CD14-positive monocyte (primary cell): ENCODE data around the gene SPRN. TPM values are rescaled to one million over a fixed set of nuclear protein-coding genes. Genes with fewer than 3 reads are reported as not detected.
"Not testable (repeated sequence)": the region's sequence is repeated elsewhere in the genome, so short reads cannot be mapped to it uniquely, and the experiment has no call there.

Experiments used
- DNase-seq, 3 donors: peaks; one replicate each; pipeline ENCODE4 v3.0.0-alpha.2; 2011 to 2022
- H2AFZ ChIP-seq: 2 replicates; pipeline ENCODE4 v1.6.0; 2012; ENCODE audit warnings: mild to moderate bottlenecking, low read depth, low read length, inconsistent platforms; ENCODE audit not compliant: insufficient read depth, poor library complexity, severe bottlenecking
- H3K27ac ChIP-seq, 2 donors: 1 replicate in 1 of 2; 2 replicates in 1 of 2; pipeline ENCODE4 v1.5.1; 2012 to 2013; ENCODE audit warnings: low read length in 2 of 2, control low read depth in 1 of 2, inconsistent platforms in 1 of 2, low read depth in 1 of 2, mild to moderate bottlenecking in 1 of 2
- H3K27me3 ChIP-seq, 2 donors: one replicate each; pipeline versions ENCODE4 v1.6.0 to v1.6.1; 2011 to 2013; ENCODE audit warnings: low read length in 2 of 2; ENCODE audit not compliant: control insufficient read depth in 2 of 2, insufficient read depth in 2 of 2
- H3K36me3 ChIP-seq, 2 donors: replicated peaks in 1 of 2; 1 replicate in 1 of 2; 2 replicates in 1 of 2; pipeline versions ENCODE4 v1.5.1 to v1.6.1; 2012 to 2013; ENCODE audit warnings: low read length in 2 of 2, control low read depth in 1 of 2, inconsistent platforms in 1 of 2, mild to moderate bottlenecking in 1 of 2; ENCODE audit not compliant: insufficient read depth in 2 of 2, control insufficient read depth in 1 of 2
- H3K4me1 ChIP-seq, 2 donors: 1 replicate in 1 of 2; 2 replicates in 1 of 2; pipeline versions ENCODE4 v1.5.1 to v1.6.1; 2012 to 2013; ENCODE audit warnings: low read length in 2 of 2, control low read depth in 1 of 2, inconsistent platforms in 1 of 2, mild to moderate bottlenecking in 1 of 2, moderate library complexity in 1 of 2; ENCODE audit not compliant: insufficient read depth in 2 of 2, control insufficient read depth in 1 of 2
- H3K4me2 ChIP-seq: replicated peaks from 2 replicates; pipeline ENCODE3; 2012; ENCODE audit warnings: low read length, moderate library complexity, mild to moderate bottlenecking; ENCODE audit not compliant: poor library complexity, severe bottlenecking; ENCODE audit errors: extremely low read depth
- H3K4me3 ChIP-seq, 3 experiments: fragments of 200-600 bp in 1 of 3; sonication (generic) in 1 of 3; replicated peaks in 1 of 3; 1 replicate in 2 of 3; 2 replicates in 1 of 3; pipeline ENCODE4 v1.5.1; 2011 to 2013; ENCODE audit warnings: low read length in 3 of 3, mild to moderate bottlenecking in 3 of 3, control low read depth in 2 of 3, low read depth in 2 of 3, inconsistent platforms in 1 of 3, moderate library complexity in 1 of 3
- H3K79me2 ChIP-seq: 2 replicates; pipeline ENCODE4 v1.6.0; 2012; ENCODE audit warnings: mild to moderate bottlenecking, control low read depth, inconsistent platforms, low read length, moderate library complexity; ENCODE audit not compliant: insufficient read depth
- H3K9ac ChIP-seq: 2 replicates; pipeline ENCODE4 v1.6.0; 2017; ENCODE audit warnings: low read length, mild to moderate bottlenecking; ENCODE audit not compliant: insufficient read depth, poor library complexity, severe bottlenecking
- H3K9me3 ChIP-seq, 2 donors: replicated peaks in 1 of 2; 1 replicate in 1 of 2; 2 replicates in 1 of 2; pipeline versions ENCODE4 v1.5.1 to v1.6.1; 2012 to 2013; ENCODE audit warnings: low read length in 2 of 2, control low read depth in 1 of 2; ENCODE audit not compliant: control insufficient read depth in 1 of 2, insufficient read depth in 1 of 2
- H4K20me1 ChIP-seq: 2 replicates; pipeline ENCODE4 v1.6.0; 2012; ENCODE audit warnings: mild to moderate bottlenecking, low read length, control low read depth, moderate library complexity; ENCODE audit not compliant: insufficient read depth
- H3K27ac Mint-ChIP-seq, 7 donors: one replicate each; pipeline ENCODE4 v1.8.0; 2020; ENCODE audit warnings: mild to moderate bottlenecking in 7 of 7, mixed read lengths in 7 of 7, moderate library complexity in 6 of 7, inconsistent platforms in 2 of 7
- H3K27me3 Mint-ChIP-seq, 3 donors: one replicate each; pipeline ENCODE4 v1.8.0; 2021 to 2022; ENCODE audit warnings: low read depth in 3 of 3, mild to moderate bottlenecking in 3 of 3, mixed read lengths in 3 of 3, moderate library complexity in 3 of 3, inconsistent platforms in 1 of 3
- H3K36me3 Mint-ChIP-seq, 2 donors: one replicate each; pipeline ENCODE4 v1.8.0; 2020; ENCODE audit warnings: mixed read lengths in 2 of 2, inconsistent platforms in 1 of 2, mild to moderate bottlenecking in 1 of 2
- H3K4me1 Mint-ChIP-seq: one replicate; pipeline ENCODE4 v1.8.0; 2020; ENCODE audit warnings: mild to moderate bottlenecking, mixed read lengths
- H3K4me3 Mint-ChIP-seq, 2 donors: one replicate each; pipeline ENCODE4 v1.8.0; 2020; ENCODE audit warnings: mild to moderate bottlenecking in 2 of 2, mixed read lengths in 2 of 2, moderate library complexity in 1 of 2
- H3K9me3 Mint-ChIP-seq, 7 donors: one replicate each; pipeline ENCODE4 v1.8.0; 2020 to 2022; ENCODE audit warnings: mixed read lengths in 7 of 7, mild to moderate bottlenecking in 6 of 7, moderate library complexity in 6 of 7, inconsistent platforms in 2 of 7
- WGBS: methylation state at CpG from one replicate; pipeline ENCODE4 v1.1.5; 2013; ENCODE audit warnings: missing lambda C conversion rate; ENCODE audit not compliant: insufficient coverage; 5-methylcytosine and 5-hydroxymethylcytosine counted together
- intact Hi-C, 2 donors: fragments of 100-400 bp; cut with micrococcal nuclease; formaldehyde crosslinking; loops; one replicate each; pipeline versions ENCODE4 v1.15.0 to v1.15.1; 2023
- polyA minus RNA-seq: library from RNA; depleted of rRNA, polyadenylated mRNA; stranded (reverse); fragments of >200 nt; gene quantifications from 2 replicates; pipeline ENCODE4 v1.2.3, GENCODE V29; 2012
- polyA plus RNA-seq, 3 donors: library from polyadenylated mRNA; depleted of rRNA in 1 of 3; unstranded in 2 of 3; stranded (reverse) in 1 of 3; fragments of 300-500 nt in 2 of 3; fragments of >200 nt in 1 of 3; fragmentation: Illumina TruSeq in 2 of 3; gene quantifications; 1 replicate in 2 of 3; 2 replicates in 1 of 3; pipeline ENCODE4 v1.2.3, GENCODE V29; 2012 to 2021
- total RNA-seq, 12 experiments: library from RNA in 1 of 12; stranded (reverse) in 1 of 12; fragments of 120-200 nt in 1 of 12; gene quantifications; one replicate each; pipeline ENCODE4 v1.2.4 and lab custom pipeline; 2013 to 2026; ENCODE audit warnings: mixed read lengths in 6 of 12, inconsistent platforms in 1 of 12
- TF ChIP-seq, protein P1 (sequence below): fragments of 200-600 bp; IDR thresholded peaks from one replicate; pipeline ENCODE4 v1.8.0; 2022; ENCODE audit warnings: antibody characterized with exemption, mild to moderate bottlenecking

SPRN gene, protein sequence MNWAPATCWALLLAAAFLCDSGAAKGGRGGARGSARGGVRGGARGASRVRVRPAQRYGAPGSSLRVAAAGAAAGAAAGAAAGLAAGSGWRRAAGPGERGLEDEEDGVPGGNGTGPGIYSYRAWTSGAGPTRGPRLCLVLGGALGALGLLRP
- not detected for total RNA-seq (2013)
- polyA plus RNA-seq (not detected), polyA minus RNA-seq (not detected in 2 replicates), total RNA-seq (lab: John Stamatoyannopoulos, UW) (0 to 0.46 (median 0) reads per million in 11 experiments)

DNA sequence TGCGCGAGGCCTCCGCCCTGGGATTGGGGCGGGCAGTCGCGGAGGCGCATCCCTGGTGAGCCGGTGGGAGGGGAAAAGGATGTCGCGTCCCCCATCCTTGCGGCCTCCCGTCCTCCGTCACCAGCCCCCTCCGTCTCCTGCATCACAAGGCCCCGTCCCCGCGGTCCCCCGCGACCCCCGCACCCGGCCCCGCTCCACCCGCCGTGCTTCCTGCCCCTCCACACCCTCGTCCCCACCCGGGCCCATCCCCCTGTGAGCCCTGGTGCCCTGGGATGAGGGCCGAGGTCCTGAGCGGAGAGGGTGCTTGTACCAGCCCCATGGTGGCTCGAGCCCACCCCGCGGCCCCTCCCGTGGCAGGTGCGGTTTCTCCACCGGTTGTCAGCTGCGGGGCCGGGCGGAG, at the start of gene SPRN:
Gene SPRN, minus strand, starts transcription at position 25 of the 400 bp plus-strand sequence. CDS start 944 bp downstream, outside the sequence.
- intact Hi-C loops: loop anchor here in 1 of 2 donors (5.0 kb wide), 1 partner anchor 143 kb away; the partner anchor contains the start of gene SYCE1
- not testable (repeated sequence) for H3K27ac Mint-ChIP-seq

DNA sequence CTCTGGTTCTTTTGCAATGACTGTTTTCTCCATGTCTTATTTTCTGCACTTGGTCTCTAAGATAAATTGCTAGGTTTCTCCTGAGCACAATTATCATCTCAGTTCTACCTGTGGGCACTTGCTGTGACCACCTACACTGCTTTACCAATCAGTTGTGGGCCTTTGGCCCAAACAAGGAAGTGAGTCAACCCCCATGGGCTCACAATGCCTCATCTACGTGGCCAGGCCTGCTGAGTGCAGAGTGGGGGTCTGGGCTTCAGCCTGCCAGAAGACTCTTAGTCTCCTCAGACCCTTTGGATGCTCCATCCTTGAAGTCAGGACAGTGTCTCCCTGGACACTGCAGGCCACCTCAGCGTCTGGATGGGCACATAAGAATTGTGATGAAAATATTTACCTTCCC, 49.6 kb upstream of the SPRN start:
- no peak overlapping the region for H2AFZ ChIP-seq
- peaks cover 0 to 3% of the 10 kb centered on the region in 2 donors for H3K9me3 ChIP-seq
- Mint-ChIP-seq H3K4me3 (no peak overlapping the region), H3K27ac (no peak overlapping the region), H3K9me3 (peaks cover 0 to 7% (median 3%) of the 10 kb centered on the region in 7 donors), H3K27me3 (peaks cover 3 to 7% (median 3%) of the 10 kb centered on the region in 3 donors), H3K4me1 (no peaks in the 10 kb centered on the region), H3K36me3 (no peaks in the 10 kb centered on the region)
- intact Hi-C loops: no loop called here
- TF ChIP-seq, protein P1, sequence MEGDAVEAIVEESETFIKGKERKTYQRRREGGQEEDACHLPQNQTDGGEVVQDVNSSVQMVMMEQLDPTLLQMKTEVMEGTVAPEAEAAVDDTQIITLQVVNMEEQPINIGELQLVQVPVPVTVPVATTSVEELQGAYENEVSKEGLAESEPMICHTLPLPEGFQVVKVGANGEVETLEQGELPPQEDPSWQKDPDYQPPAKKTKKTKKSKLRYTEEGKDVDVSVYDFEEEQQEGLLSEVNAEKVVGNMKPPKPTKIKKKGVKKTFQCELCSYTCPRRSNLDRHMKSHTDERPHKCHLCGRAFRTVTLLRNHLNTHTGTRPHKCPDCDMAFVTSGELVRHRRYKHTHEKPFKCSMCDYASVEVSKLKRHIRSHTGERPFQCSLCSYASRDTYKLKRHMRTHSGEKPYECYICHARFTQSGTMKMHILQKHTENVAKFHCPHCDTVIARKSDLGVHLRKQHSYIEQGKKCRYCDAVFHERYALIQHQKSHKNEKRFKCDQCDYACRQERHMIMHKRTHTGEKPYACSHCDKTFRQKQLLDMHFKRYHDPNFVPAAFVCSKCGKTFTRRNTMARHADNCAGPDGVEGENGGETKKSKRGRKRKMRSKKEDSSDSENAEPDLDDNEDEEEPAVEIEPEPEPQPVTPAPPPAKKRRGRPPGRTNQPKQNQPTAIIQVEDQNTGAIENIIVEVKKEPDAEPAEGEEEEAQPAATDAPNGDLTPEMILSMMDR: no peak
- DNase-seq: no peak
- no peaks in the 10 kb centered on the region for H3K36me3 ChIP-seq
- H4K20me1 ChIP-seq: no peaks in the 10 kb centered on the region
- no peak overlapping the region for H3K9ac ChIP-seq
- H3K79me2 ChIP-seq: no peaks in the 10 kb centered on the region
- H3K4me3 ChIP-seq: no peak overlapping the region
- H3K27ac ChIP-seq: no peak overlapping the region
- H3K4me2 ChIP-seq: no peak overlapping the region
- WGBS: 83% methylated on average over 1 of the region's 2 CpGs
- H3K27me3 ChIP-seq: no peaks in the 10 kb centered on the region
- no peaks in the 10 kb centered on the region for H3K4me1 ChIP-seq

More for the DNA sequence above, at the start of gene SPRN:
- H3K4me1 Mint-ChIP-seq, H3K4me2 ChIP-seq, H3K9me3 ChIP-seq, H4K20me1 ChIP-seq, H3K79me2 ChIP-seq, H2AFZ ChIP-seq, H3K4me1 ChIP-seq, H3K36me3 ChIP-seq, DNase-seq, H3K9ac ChIP-seq, H3K27ac ChIP-seq, H3K4me3 ChIP-seq, H3K4me3 Mint-ChIP-seq: not testable (repeated sequence)
- H3K27me3 ChIP-seq: peaks cover 2 to 25% of the 10 kb centered on the region in 2 donors
- WGBS: no CpG with 5 or more reads among the region's 37 CpGs
- Mint-ChIP-seq H3K36me3 (peaks cover 0 to 10% of the 10 kb centered on the region in 2 donors), H3K27me3 (peaks cover 24 to 31% (median 31%) of the 10 kb centered on the region in 3 donors), H3K9me3 (peaks cover 0 to 17% (median 11%) of the 10 kb centered on the region in 7 donors)
